Cerebellar cortex (tissue), 1 donor: Measurements from ENCODE around the gene BTG1.
"Not testable (repeated sequence)": the region's sequence is repeated elsewhere in the genome, so short reads cannot be mapped to it uniquely, and the experiment has no call there.

Experiments
- DNase-seq: peaks from one replicate; pipeline ENCODE4 v3.0.0-alpha.2; 2015; ENCODE audit warnings: low spot score

The BTG1 gene

DNA sequence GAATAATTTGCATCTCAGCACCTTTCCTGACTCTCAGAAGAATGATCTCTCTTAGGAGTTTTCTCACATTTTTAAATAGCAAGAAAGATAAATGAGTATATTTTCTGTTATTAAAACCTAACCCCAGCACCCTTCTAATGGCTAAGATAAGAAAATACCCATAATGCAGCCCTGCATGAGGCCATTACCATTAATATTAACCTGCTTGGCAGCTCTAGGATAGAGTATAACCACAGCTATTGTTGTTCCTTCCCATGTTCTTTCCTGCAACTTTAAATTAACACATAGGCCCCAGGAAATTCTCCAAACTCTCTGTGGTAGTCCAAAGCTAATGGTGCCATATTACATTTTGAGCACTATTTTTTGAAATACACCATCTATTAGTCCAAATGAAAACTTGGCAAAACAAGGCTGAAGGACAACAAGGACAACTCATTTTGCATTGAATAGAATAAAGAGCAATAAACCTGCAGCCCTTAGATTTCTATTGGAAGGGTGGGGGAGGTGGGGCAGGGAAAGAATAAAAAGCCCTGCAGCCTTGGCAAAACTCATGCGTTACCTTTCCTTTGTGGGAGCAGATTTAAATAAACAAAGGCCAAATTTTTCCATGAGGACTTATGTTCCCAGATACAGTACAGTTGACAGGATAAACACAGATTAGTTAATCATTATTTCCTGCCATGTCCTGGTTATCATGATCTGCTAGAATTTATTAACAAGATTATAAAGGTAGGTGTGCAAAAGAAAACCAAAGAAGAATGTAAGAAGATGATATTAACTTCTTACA, 46.9 kb downstream of the BTG1 start:
- no peak for DNase-seq

- DNase-seq = no peak
These were observed 49.1 kb downstream of the BTG1 start for GRCh38 chr12:92096346-92097136.

DNA sequence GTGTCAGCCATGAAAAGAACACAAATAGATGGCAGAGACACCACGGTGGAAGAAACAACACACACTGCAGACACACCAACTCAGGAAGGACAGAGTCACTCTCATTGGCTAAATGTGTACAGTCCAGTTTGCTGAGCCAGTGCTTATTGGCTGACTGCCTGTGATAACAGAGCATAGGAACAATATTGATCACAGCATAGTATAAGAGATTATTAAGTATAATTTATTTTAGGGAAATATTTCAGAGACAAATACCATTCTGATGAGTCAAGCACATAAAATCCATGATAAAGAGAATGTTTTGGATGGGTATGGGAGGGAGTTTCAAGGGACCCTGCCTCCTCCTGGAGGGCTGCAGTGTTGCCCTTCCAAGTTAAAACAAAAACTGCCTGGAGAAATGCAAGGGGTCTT, 50.9 kb downstream of the BTG1 start:
- no peak for DNase-seq

GRCh38 chr12:92094301-92094700, 51.3 kb downstream of the BTG1 start:
- not testable (repeated sequence) for DNase-seq
